GM21825 (cell line): ENCODE results near the gene FKBP5.

Experiments used
- ATAC-seq: cut with Tn5 transposase; IDR thresholded peaks from one replicate; pipeline ENCODE4 v1.9.1; 2021; ENCODE audit warnings: mild to moderate bottlenecking, moderate library complexity; ENCODE audit not compliant: unreplicated experiment

FKBP5 gene

DNA sequence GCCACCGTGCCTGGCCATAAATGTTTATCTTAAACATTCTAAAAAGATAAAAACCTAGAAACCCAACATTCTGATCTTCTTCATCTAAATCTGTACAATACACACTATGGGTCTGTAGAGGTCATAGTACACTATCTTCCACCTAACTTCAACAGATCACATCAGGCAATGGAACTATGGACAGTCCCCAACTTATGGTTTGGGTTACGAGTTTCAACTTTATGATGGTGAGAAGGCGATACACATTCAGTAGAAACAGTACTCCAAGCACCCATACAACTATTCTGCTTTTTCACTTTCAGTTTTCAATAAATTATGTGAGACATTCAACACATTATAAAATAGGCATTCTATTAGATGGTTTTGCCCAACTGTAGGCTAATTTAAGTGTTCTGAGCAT lies 23.1 kb downstream of the FKBP5 start:
- ATAC-seq: no peak

DNA sequence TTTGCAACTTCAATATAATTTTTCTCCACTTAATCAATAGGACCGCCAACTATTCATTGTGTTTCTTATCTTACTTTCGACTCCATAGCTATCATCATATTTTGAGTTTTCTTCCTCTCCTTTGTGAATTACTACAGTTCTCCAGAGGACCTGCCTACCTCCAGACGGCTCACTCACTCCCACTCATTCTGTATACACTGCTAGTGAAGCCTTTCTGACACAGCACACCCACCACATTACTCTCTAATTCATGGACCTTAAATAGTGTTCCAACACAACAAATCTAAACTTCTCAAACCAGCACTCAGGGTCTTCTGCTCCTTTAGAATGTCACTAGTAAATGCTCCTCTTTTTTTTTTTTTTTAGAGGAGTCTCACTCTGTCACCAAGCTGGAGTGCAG lies 23.8 kb downstream of the FKBP5 start:
- no peak for ATAC-seq

DNA sequence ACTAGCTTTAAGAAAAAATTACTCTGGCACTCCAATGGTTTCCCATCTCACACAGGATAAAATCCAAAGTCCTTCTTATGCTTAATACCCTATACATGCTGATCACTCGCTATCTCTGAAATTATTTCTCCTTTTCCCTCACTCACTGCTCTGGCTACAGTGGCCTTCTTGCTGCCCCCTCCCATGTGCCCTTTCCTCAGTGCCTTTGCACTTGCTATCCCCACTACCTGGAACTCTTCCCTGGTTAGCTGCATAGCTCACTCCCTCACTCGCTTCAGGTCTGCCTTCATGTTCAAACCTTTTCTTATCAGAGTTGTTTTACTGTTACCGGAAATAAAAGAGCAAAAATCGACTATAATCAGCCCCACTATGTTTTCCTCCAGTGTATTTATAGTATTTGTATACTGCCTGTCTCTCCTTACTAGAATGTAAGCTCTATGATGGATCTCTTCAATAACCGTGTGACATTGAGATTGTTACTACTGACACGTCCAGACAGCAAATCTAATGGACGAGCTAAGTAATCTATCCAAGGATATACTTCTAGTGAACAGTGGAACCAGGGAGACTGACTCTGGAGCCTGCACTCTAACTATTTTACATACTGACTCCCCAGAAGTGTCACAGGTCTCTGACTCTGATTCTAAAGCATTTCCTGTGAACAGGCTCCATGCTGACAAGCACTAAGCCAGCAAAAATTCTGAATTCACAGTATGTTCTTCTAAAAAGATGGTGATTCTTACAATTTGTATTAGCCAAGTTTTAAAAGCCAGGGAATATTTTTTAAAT lies 25.1 kb downstream of the FKBP5 start:
- ATAC-seq: peak; percentile 44

DNA sequence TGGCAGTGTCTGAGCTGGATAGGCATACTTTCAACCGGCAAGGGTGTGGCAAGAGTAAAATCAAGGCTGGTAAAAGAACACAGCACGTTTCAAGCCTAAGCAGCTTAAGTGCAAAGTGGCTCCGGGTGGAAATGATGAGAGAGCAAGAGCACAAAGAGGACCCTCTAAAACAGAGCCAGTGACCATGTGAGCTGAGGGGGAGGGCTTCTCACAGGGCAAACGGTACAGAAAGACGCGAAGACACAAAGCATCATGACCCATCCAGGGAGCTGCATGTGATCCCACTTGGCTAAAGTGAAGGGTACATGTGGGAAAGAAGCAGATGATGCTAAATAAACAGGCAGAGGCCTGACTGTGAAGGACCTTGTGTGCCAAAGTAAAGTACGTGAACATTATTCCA lies 25.7 kb downstream of the FKBP5 start:
- ATAC-seq: no peak

DNA sequence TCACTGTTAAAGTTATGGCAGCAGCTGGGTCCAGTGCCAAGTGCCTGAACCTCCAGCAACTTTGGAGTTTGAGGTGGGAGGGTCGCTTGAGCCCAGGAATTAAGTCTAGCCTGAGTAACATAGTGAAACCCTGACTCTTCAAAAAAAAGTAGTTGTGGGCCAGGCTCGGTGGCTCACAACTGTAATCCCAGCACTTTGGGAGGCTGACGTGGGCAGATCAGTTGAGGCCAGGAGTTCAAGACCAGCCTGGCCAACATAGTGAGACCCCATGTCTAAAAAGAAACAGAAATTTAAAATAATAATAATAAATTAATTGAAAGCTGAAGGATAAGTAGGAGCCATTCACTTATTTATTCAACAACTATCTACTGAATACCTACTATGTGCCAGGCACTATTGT lies 33.8 kb downstream of the FKBP5 start:
- ATAC-seq: no peak

DNA sequence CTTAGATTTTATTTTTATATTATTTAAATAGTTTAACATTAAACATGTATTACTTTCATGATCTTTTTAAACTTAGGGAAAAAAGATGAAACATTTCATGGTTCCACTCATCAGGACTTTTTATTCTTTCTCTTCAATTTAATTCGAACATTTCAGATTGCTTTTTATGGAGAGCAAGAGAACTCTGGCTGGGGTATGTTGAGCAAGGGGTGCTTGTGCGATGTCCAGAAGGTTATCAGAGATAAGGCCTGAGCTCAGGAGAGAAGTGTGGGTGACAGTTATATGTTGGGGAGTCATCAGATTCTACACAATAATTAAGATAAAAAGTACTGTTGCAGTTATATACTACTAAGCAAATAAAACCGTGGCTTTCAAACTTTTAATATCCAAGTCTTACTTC lies 37.5 kb downstream of the FKBP5 start:
- no peak for ATAC-seq

DNA sequence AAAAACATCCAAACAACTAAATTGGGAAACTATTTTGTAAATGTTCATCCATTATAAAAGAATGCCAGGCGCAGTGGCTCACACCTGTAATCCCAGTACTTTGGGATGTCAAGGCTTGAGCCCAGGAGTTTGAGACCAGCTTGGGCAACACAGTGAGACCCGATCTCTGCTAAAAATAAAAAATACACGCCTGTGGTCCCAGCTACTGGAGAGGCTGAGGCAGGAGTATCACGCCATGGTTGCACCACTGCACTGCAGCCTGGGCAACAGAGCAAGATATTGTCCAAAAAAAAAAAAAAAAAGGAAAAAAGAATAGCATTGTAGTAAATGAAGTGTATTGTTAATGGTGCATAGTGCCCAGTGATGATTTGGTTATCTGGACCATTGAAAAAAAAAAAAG lies 38.7 kb downstream of the FKBP5 start:
- no peak for ATAC-seq

DNA sequence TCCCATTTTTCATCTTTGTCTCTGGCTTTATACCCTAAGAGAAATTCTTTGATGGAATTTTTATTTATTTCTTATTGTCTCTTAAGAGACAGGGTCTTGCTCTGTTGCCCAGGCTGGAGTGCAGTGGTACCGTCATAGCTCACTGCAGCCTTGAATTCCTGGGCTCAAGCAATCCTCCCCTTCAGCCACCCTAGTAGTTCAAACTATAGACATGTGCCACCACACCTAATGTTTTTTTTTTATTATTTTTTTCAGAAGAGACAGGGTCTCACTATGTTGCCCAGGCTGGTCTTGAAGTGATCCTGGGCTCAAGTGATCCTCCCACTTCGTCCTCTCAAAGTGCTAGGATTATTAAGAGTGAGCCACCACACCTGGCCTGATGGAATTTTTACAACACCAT lies 40.5 kb downstream of the FKBP5 start:
- no peak for ATAC-seq

DNA sequence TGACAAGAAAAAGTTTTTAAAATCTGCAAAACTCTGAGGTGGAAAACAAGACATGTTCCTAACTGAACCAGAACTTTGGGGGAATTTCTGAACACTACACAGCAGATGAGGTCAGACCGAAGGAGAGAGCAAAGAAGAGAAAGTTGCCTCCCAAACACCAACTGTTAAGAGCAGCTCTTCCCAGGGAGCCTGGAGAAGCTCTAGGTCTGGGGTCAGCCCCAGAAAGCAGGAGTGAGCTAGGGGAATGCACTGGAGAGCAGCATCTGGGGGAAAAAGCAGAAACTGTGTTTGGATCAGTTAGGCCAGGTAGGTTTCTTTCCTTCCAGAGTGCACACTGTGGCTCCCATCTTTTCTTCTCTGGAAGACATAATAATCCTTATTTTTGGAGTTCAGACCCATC lies 41.3 kb downstream of the FKBP5 start:
- no peak for ATAC-seq

DNA sequence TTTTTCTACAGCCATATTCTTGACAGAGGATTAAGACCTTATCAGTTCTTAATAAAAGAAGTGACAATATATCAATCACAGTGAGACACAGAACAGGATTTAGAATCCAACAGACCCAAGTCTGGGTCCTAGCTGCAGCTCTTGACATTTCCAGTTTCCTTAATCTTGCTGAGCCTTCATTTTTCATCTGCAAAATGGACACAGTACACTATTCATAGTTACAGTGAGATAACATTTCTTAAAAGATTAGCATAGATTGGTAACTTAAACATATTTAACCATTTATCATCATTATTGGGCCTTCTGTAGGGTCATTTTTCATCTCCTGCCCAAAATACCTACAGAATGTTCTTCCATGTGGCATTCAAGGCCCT lies 45.6 kb downstream of the FKBP5 start:
- no peak for ATAC-seq

DNA sequence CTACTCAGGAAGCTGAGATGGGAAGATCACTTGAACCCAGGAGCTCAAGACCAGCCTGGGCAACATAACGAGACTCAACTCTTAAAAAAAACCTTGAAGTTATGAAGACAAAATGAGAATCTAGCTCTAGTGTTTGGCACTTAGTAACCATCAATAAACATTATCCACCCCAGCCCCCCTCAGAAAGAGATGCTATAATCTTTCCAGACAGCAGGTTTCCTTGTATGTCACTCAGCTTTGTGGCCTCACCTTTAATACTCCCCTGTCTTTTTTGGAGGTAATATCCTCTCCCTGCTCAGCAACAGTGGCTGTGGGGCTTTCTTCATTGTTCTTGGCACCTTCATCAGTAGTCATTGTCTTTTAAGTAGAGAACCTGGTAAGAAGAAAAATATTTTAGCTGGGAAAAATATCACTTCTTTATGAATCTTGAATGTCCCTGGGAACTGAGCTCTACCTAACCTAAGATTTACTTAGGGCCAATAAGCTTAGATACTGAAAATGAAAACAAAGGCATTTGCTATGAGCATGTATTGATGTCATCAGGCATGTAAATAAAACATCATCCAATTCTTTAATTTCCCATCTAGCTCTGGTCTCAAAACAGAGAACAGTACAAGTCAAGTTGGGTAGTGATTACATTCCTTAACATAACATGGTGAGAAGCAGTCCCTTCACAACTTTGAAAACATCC lies 46.1 kb downstream of the FKBP5 start:
- ATAC-seq: no peak

DNA sequence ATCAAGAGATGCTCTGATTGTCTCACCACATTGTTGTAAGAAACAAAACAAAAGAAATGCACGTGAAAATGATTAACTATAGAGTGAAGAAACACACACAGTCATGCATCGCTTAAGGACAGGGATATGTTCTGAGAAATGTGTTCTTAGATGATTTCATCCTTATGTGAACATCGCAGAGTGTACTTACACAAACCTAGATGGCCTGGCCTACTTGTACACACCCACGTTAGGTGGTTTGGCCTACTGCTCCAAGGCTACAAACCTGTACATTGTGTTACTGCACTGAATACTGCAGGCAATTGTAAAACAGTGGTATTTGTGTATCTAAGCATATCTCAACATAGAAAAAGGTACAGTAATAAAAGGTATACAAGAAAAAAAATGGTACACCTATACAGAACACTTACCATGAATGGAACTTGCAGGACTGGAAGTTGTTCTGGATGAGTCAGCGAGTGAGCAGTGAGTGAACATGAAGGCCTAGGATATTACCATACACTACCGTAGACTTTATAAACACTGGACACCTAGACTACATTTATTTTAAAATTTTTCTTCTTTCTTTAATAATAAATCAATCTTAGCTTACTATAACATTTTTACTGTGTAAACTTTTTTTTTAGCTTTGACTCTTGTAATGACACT lies 48.6 kb downstream of the FKBP5 start:
- no peak for ATAC-seq

DNA sequence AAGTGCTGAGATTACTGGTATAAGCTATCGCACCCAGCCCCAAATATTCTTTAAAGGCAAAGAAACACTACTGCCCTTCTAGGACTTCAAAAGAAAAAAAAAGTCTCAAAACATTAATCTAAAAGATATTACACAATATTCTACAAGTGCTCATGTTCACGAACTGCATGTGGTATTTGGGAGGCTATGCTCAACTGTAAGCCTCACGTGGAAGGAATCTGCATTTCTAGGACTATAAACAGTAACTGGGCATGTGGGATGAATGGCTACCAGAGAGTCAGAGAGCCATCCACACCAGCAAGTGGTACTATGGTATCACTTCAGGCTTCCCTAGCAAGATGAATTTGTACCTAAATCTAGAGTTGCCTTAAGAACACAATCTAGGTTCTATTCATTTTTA lies 50.0 kb downstream of the FKBP5 start:
- ATAC-seq: no peak

DNA sequence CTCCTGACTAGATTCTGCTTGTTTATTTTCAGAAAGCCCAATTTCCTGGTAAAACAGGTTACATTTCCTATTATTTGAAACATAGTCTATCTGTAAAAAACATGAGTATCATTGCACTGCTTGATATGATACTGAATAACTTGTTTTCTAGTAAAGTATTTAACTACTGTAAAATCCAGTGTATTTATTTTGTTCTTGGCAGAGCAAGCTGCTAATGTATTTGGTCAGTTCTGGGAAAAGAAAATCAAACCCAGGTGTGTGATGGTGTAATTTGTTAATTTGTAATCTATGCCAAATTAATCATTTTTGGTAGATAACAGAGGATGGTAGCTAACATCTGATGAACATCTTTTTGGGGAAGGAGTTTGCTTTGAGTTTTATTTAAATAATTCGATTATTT lies 50.8 kb downstream of the FKBP5 start:
- no peak for ATAC-seq

DNA sequence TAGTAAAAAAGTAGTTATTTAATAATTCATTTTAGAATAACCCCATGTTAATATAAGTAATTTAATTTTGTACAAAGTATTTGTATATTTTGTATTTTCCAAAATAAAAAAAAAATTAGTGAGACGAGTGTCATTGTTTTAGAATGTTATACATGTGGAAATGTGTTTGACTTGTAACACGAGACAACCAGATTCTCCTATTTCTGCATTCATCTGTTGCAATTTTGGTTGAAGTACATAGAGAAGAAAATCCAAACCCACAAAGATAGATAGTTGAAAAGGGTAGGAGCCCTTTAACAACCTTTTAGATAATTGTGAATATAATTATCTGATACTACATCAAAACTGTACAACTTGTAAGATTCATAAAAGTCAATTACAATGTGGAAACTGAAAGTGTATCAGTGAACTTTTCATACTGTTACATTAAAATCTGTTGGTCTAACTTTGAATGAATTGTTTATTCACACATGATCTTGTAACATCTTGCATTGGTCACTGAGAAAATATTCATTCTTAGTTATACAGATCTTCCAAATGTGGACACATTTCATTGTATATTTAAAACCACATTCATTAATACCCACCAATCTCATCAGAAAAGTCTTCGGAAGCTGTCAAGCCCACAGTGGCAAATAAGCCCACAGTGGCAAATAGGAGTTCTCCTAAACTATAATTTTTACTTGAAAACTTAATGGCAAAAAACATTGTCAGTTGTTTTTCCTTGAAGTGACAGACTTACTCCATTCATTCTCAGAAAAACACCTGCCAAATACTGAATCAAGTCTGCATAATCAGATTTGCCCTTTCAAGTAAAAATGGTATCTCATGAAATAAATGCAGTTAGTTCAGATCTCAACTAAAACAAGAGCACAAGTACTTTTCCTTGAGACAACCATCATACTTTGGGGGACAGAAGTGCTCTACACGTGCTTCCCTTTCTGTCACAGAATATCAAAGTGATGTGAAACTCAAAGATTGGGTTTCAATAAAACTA lies 52.8 kb downstream of the FKBP5 start:
- no peak for ATAC-seq

DNA sequence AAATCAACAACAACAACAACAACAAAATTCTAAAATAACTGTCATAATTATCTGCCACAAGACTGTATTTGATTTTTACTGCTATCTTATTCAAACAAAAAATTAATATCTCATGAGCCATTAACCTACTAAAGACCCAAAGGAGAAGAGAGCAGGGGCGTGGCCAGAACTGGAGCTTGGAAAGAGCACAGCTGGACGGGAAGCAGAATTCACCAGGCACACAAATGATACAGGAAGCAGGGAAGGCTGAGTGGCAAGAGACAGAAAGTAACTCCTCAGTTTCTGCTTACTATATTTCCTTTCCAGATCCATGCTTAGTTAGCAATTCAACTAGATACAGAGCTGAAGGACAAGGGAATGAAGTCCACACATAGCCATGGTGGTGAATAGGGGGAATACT lies 54.4 kb downstream of the FKBP5 start:
- no peak for ATAC-seq

DNA sequence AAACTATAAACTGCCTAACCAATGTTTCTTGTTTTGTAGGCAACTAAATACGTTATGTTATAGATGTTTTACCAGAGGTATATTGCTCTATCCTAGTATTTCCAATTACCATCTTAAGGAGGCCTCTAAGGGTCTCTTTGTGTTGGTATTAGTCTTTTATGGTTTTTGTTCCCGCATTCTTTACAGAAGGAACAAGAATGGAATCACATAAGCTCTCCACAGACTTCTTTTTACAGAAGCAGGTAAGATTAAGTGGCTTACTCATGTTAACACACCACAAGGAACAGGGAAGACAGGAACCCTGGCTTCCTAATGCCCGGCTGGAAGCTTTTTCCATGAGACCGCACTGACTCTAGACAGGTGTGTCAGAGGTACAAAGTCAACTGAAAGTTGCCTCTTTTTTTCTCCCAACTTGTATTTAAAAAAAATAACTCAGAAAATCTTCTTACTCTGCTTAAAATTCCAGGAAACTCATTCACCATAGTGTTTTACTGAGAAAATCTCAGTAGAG lies 55.1 kb downstream of the FKBP5 start:
- ATAC-seq: no peak

DNA sequence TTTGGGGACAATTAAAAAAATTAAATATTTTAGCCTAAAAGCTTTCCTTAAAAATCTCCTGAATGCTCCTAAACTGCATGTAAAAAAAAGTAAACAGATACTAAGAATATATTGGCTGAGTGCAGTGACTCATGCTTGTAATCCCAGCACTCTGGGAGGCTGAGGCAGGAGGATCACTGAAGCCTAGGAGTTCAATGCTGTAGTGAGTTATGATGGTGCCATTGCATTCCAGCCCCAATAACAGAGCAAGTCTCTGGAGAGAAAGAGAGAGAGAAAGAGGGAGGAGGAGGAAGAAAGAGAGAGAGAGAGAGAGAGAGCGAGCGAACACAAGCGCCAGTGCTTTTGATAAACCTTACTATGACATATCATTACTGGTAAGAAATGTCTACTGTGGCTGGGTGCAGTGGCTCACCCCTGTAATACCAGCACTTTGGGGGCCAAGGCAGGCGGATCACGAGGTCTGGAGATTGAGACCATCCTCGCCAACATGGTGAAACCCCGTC lies 58.8 kb downstream of the FKBP5 start:
- ATAC-seq: no peak

DNA sequence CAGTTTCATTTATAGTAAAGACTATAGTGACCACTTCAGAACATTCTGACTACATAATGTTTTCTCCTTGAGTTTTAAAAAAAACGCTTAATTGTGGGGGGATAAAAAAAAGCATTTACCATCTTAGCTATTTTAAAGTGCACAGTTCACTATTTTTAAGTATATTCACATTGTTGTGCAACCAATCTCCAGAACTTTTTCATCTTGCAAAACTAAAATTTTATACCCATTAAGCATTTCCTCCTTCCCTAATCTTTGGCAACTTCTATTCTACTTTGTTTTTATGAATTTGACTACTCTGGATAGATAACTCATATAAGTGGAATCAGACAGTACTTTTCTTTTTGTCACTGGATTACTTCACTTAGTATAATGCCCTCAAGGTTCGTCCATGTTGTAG lies 62.3 kb downstream of the FKBP5 start:
- ATAC-seq: no peak

DNA sequence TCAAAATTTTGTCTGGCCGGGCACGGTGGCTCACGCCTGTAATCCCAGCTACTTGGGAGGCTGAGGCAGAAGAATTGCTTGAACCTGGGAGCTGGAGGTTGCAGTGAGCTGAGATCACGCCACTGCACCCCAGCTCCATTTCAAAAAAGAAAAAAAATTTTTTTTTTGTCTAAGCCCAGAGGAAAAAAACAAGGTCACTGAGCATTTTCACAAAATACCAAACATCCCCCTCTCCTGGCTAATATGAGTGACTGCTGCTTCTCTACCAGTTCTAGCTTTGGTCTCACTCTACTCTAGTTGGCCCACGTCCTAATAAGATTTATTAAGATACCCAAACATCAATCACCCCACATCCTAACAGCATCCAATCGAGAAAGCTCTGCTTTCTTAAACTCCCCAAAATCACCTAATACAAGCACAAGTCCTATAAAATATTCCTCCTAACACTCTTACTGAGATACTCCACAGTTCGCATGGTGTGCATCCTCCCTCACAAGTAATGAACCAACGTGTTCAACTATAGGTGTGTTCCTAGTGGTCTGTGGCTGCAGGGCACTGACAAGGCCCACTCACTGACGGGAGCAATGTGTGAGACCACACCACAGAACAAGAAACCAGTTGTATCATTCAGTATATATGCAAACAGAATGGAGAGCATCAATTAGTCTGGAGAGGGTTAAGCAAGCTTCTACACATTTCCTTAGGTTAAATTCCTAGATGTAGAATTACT lies 64.2 kb downstream of the FKBP5 start:
- ATAC-seq: no peak
